IMR-90 (cell line): ENCODE data around the gene CD276. TPM values are rescaled to one million over a fixed set of nuclear protein-coding genes. Genes with fewer than 3 reads are reported as not detected.

ENCODE experiments used
- polyA plus RNA-seq, 3 experiments: library from polyadenylated mRNA; depleted of rRNA; stranded (reverse); fragments of >200 nt; gene quantifications; 2 replicates each; pipeline ENCODE4 v1.2.3, GENCODE V29; 2012; ENCODE audit warnings: low replicate concordance in 1 of 3
- total RNA-seq: library from RNA; depleted of rRNA; stranded (reverse); fragments of >200 nt; gene quantifications from 2 replicates; pipeline ENCODE4 v1.2.3, GENCODE V29; 2012; rRNA removed

Gene CD276
- total and polyA plus RNA-seq, 2 of the 4 experiments (the other 2 are of a cell fraction), result 30.8 to 149 TPM

Other genes starting within 250 kb of the CD276 start
- gene REC114, start 241.2 kb upstream of the CD276 start, total RNA-seq, result not detected in 2 replicates
- gene REC114, start 241.2 kb upstream of the CD276 start, polyA plus RNA-seq (2012; rRNA removed), result not detected in 2 replicates
- 150 and 171 TPM in 2 replicates for gene NPTN, start 51.0 kb upstream of the CD276 start, total RNA-seq
- gene NPTN, start 51.0 kb upstream of the CD276 start, polyA plus RNA-seq (2012; rRNA removed), result 268 and 329 TPM in 2 replicates
- under 0.01 and 0.18 TPM in 2 replicates for gene INSYN1, start 69.0 kb downstream of the CD276 start, total RNA-seq
- gene INSYN1, start 69.0 kb downstream of the CD276 start, polyA plus RNA-seq (2012; rRNA removed), result 0.34 and 0.49 TPM in 2 replicates
- not detected in 2 replicates for gene TBC1D21, start 189.2 kb downstream of the CD276 start, total RNA-seq
- not detected in 2 replicates for gene TBC1D21, start 189.2 kb downstream of the CD276 start, polyA plus RNA-seq (2012; rRNA removed)
- gene LOXL1, start 242.1 kb downstream of the CD276 start, total RNA-seq, result 146 and 148 TPM in 2 replicates
- 311 and 332 TPM in 2 replicates for gene LOXL1, start 242.1 kb downstream of the CD276 start, polyA plus RNA-seq (2012; rRNA removed)